PC-3 (cell line): Measurements from ENCODE around the gene CARS1. TPM values are rescaled to one million over a fixed set of nuclear protein-coding genes. Genes with fewer than 3 reads are reported as not detected.

Experiments used
- ATAC-seq: fragments of 200-7000 bp; cut with Tn5 transposase; 2 replicates; pipeline ENCODE4 v1.9.1; 2020; ENCODE audit warnings: mild to moderate bottlenecking, moderate library complexity
- BruUV-seq: library from RNA; stranded (reverse); fragments of 400-500 nt; replicated peaks from 2 replicates; lab custom pipeline; 2021; lab: Mats Ljungman, UMichigan
- CTCF ChIA-PET: fragments of 300-600 bp; sonication (Branson Sonifier 250); formaldehyde crosslinking; loops from one replicate; lab custom pipeline; 2022; ENCODE audit warnings: antibody characterized with exemption; lab: Charles Lee
- POLR2A ChIA-PET: fragments of 300-600 bp; sonication (Branson Sonifier 250); formaldehyde crosslinking; loops from one replicate; lab custom pipeline; 2022; ENCODE audit warnings: antibody characterized with exemption; ENCODE audit not compliant: unreplicated experiment; lab: Charles Lee
- DNase-seq: peaks from one replicate; pipeline ENCODE4 v3.0.0-alpha.2; 2015
- H2AFZ ChIP-seq: fragments of 300-600 bp; sonication (generic); 2 replicates; pipeline ENCODE4 v1.6.0; 2016; ENCODE audit warnings: antibody characterized with exemption, low read length
- H3F3A ChIP-seq: fragments of 300-600 bp; sonication (generic); one replicate; pipeline ENCODE4 v1.6.0; 2017; ENCODE audit warnings: antibody characterized with exemption, low read length, control low read depth, mild to moderate bottlenecking; ENCODE audit not compliant: unreplicated experiment
- H3K27ac ChIP-seq: fragments of 300-600 bp; sonication (generic); 2 replicates; pipeline ENCODE4 v1.5.1; 2016; ENCODE audit warnings: mild to moderate bottlenecking, low read length
- H3K27me3 ChIP-seq: fragments of 300-600 bp; sonication (generic); 2 replicates; pipeline ENCODE4 v1.6.1; 2016; ENCODE audit warnings: low read length, mixed read lengths
- H3K36me3 ChIP-seq: fragments of 300-600 bp; sonication (generic); 2 replicates; pipeline ENCODE4 v1.6.1; 2016; ENCODE audit warnings: low read depth, mixed run types, low read length, mixed read lengths
- H3K4me1 ChIP-seq: fragments of 300-600 bp; sonication (generic); 2 replicates; pipeline ENCODE4 v1.5.1; 2016; ENCODE audit warnings: low read length; ENCODE audit not compliant: insufficient read depth
- H3K4me2 ChIP-seq: fragments of 300-600 bp; sonication (generic); 2 replicates; pipeline ENCODE4 v1.6.0; 2016; ENCODE audit warnings: low read length
- H3K4me3 ChIP-seq: fragments of 300-600 bp; sonication (generic); 2 replicates; pipeline ENCODE4 v1.5.1; 2016; ENCODE audit warnings: mild to moderate bottlenecking, low read length, mixed read lengths
- H3K79me2 ChIP-seq: fragments of 300-600 bp; sonication (generic); 2 replicates; pipeline ENCODE4 v1.6.1; 2017; ENCODE audit warnings: low read length, mixed read lengths
- H3K9ac ChIP-seq: fragments of 300-600 bp; sonication (generic); 2 replicates; pipeline ENCODE4 v1.6.0; 2016; ENCODE audit warnings: mild to moderate bottlenecking, low read length
- H3K9me2 ChIP-seq: fragments of 300-600 bp; sonication (generic); replicated peaks from 2 replicates; pipeline ENCODE4 v1.6.1; 2016; ENCODE audit warnings: mixed run types, low read length, mixed read lengths
- H3K9me3 ChIP-seq: fragments of 300-600 bp; sonication (generic); 2 replicates; pipeline ENCODE4 v1.6.1; 2016; ENCODE audit warnings: low read length, mixed read lengths
- H4K20me1 ChIP-seq: fragments of 300-600 bp; sonication (generic); 2 replicates; pipeline ENCODE4 v1.6.1; 2016; ENCODE audit warnings: low read length, mixed read lengths
- CTCF ChIP-seq: fragments of 300-600 bp; sonication (generic); conservative IDR thresholded peaks from 2 replicates; pipeline ENCODE4 v1.5.1; 2017; ENCODE audit warnings: antibody characterized with exemption, low read depth, mild to moderate bottlenecking, low read length
- EZH2 ChIP-seq: fragments of 300-600 bp; sonication (generic); IDR thresholded peaks from one replicate; pipeline ENCODE4 v1.6.1; 2017; ENCODE audit warnings: antibody characterized with exemption, mild to moderate bottlenecking, low read length; ENCODE audit not compliant: unreplicated experiment
- EZH2phosphoT487 ChIP-seq: fragments of 300-600 bp; sonication (generic); IDR thresholded peaks from 2 replicates; pipeline ENCODE4 v1.6.1; 2018; ENCODE audit warnings: mild to moderate bottlenecking, antibody characterized with exemption, low read length, borderline replicate concordance
- intact Hi-C: fragments of 100-400 bp; cut with micrococcal nuclease; formaldehyde crosslinking; loops from 2 replicates; pipeline ENCODE4 v1.9.0; 2023
- total RNA-seq: library from RNA; depleted of rRNA; stranded (reverse); fragments of >200 nt; gene quantifications from 2 replicates; pipeline ENCODE4 v1.2.3, GENCODE V29; 2014

The CARS1 gene
- total RNA-seq, 1 experiment from 2014 or later = 39.7 TPM

GRCh38 chr11:3091081-3091845, 34.0 kb upstream of the CARS1 start:
- H3K4me1 ChIP-seq = peaks cover 25% of the 10 kb centered on the region
- H3K79me2 ChIP-seq = no peaks in the 10 kb centered on the region
- H3K9me2 ChIP-seq = no peaks in the 10 kb centered on the region
- H2AFZ ChIP-seq = no peak overlapping the region
- TF ChIP-seq CTCF = no peak
- no peak for TF ChIP-seq EZH2phosphoT487
- no peak for TF ChIP-seq EZH2
- no peaks in the 10 kb centered on the region for H3F3A ChIP-seq
- no peak overlapping the region for H3K4me2 ChIP-seq
- no peaks in the 10 kb centered on the region for H4K20me1 ChIP-seq
- no peaks in the 10 kb centered on the region for H3K36me3 ChIP-seq
- ATAC-seq (no peak), DNase-seq (no peak)
- ChIA-PET CTCF (interaction anchor here (0.6 to 2.6 kb wide), 13 partner anchors 11 to 315 kb away, joined by 3 to 27 read pairs (median 4); no protein-coding TSS in a partner anchor), POLR2A (no interaction called here)
- intact Hi-C loops = loop anchor here (5.0 kb wide), 1 partner anchor 34 kb away; the partner anchor contains the start of gene CARS1
- H3K27me3 ChIP-seq = no peaks in the 10 kb centered on the region
- no peak overlapping the region for H3K9ac ChIP-seq
- no peak overlapping the region for H3K27ac ChIP-seq
- H3K4me3 ChIP-seq = no peak overlapping the region
- no TSS peak for BruUV-seq
- H3K9me3 ChIP-seq = no peaks in the 10 kb centered on the region

GRCh38 chr11:3090096-3090901, 33.1 kb upstream of the CARS1 start:
- ATAC-seq (no peak), DNase-seq (no peak)
- POLR2A ChIA-PET = no interaction called here
- H3K9ac ChIP-seq = no peak overlapping the region
- no peaks in the 10 kb centered on the region for H3K79me2 ChIP-seq
- TF ChIP-seq EZH2phosphoT487 = no peak
- TF ChIP-seq EZH2 = no peak
- TF ChIP-seq CTCF = no peak
- H3K4me2 ChIP-seq = no peak overlapping the region
- H3K36me3 ChIP-seq = no peaks in the 10 kb centered on the region
- no TSS peak for BruUV-seq
- CTCF ChIA-PET = interaction anchor here (1.2 to 2.6 kb wide), 3 partner anchors 14 to 52 kb away, joined by 3 to 27 read pairs (median 9); no protein-coding TSS in a partner anchor
- H3K4me1 ChIP-seq = peaks cover 16% of the 10 kb centered on the region
- H2AFZ ChIP-seq = no peak overlapping the region
- H3K27ac ChIP-seq = no peak overlapping the region
- no peaks in the 10 kb centered on the region for H3F3A ChIP-seq
- H3K27me3 ChIP-seq = no peaks in the 10 kb centered on the region
- H4K20me1 ChIP-seq = no peaks in the 10 kb centered on the region
- H3K4me3 ChIP-seq = no peak overlapping the region
- no peaks in the 10 kb centered on the region for H3K9me2 ChIP-seq
- intact Hi-C loops = loop anchor here (5.0 kb wide), 1 partner anchor 33 kb away; the partner anchor contains the start of gene CARS1
- no peaks in the 10 kb centered on the region for H3K9me3 ChIP-seq
